ENCODE measurements around the gene GSK3B.

GSK3B gene

GRCh38 chr3:119911748-119912147 is 182.5 kb downstream of the GSK3B start:
- no peak for TF ChIP-seq CTCF (IDR thresholded peaks at IDR 0.05; ENCODE audit: low read length, missing control alignments)
- H3K4me3 ChIP-seq (replicated peaks; ENCODE audit: low read depth, low read length), result no peak overlapping the region
- no peak for DNase-seq (ENCODE audit: low read depth)

DNA sequence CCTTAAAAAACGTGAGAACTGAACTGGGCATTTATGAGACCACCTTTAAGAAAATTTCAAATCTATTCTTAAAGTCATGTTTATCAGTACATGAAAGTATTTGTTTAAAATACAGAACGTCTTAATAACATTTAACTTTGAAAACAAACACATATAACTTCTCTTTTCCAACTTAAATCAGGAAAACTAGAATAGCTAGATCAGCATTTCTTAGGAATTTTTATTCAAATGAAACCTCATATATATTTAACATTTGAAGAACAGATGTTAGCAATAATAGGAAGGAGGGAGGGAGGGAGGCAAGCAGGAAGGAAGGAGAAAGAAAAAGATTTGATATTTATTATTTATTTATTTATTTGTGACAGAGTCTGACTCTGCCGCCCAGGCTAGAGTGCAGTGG is 192.2 kb downstream of the GSK3B start:
- TF ChIP-seq CTCF (IDR thresholded peaks at IDR 0.05; ENCODE audit: low read length, missing control alignments), result no peak
- DNase-seq (ENCODE audit: low read depth), result no peak

GRCh38 chr3:119901148-119901547 is 193.1 kb downstream of the GSK3B start:
- DNase-seq (ENCODE audit: low read depth), result no peak
- TF ChIP-seq CTCF (IDR thresholded peaks at IDR 0.05; ENCODE audit: low read length, missing control alignments), result no peak
- H3K4me3 ChIP-seq (replicated peaks; ENCODE audit: low read depth, low read length), result no peak overlapping the region

More for the DNA sequence above, 192.2 kb downstream of the GSK3B start:
- H3K4me3 ChIP-seq (replicated peaks; ENCODE audit: low read depth, low read length), result no peak overlapping the region

GRCh38 chr3:119899192-119899511 is 195.1 kb downstream of the GSK3B start:
- TF ChIP-seq CTCF (IDR thresholded peaks at IDR 0.05; ENCODE audit: low read length, missing control alignments), result no peak
- H3K4me3 ChIP-seq (replicated peaks; ENCODE audit: low read depth, low read length), result no peak overlapping the region
- DNase-seq (ENCODE audit: low read depth), result no peak

GRCh38 chr3:119898478-119899191 is 195.6 kb downstream of the GSK3B start:
- no peak overlapping the region for H3K4me3 ChIP-seq (replicated peaks; ENCODE audit: low read depth, low read length)
- no peak for DNase-seq (ENCODE audit: low read depth)
- TF ChIP-seq CTCF (IDR thresholded peaks at IDR 0.05; ENCODE audit: low read length, missing control alignments), result no peak

DNA sequence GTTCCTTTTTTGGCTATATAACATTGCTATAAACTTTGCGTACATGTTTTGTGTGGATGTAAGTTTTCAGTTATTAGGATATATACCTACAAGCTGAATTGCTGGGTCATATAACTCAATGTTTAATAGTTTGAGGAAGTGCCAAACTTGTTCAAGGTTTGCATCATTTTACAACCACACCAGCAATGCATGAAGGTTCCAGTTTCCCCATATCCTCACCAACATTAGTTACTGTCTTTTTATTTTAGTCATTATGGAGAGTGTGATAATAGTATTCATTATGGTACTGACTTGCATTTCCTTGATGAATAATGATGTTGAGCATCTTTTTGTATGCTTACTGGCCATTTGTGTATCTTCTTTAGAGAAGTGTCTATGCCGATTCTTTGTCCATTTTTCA is 200.1 kb downstream of the GSK3B start:
- no peak overlapping the region for H3K4me3 ChIP-seq (replicated peaks; ENCODE audit: low read depth, low read length)
- no peak for TF ChIP-seq CTCF (IDR thresholded peaks at IDR 0.05; ENCODE audit: low read length, missing control alignments)
- DNase-seq (ENCODE audit: low read depth), result no peak

- no peak for TF ChIP-seq CTCF (IDR thresholded peaks at IDR 0.05; ENCODE audit: low read length, missing control alignments)
- H3K4me3 ChIP-seq (replicated peaks; ENCODE audit: low read depth, low read length), result no peak overlapping the region
- DNase-seq (ENCODE audit: low read depth), result no peak
These were observed 200.5 kb downstream of the GSK3B start for GRCh38 chr3:119893769-119894168.
